Esophagus muscularis mucosa (tissue), 4 donors: Measurements from ENCODE around the gene SLC9A6. TPM values are rescaled to one million over a fixed set of nuclear protein-coding genes. Genes with fewer than 3 reads are reported as not detected.
A peak's percentile ranks its signal among the peaks of the same experiment; 100 is the strongest.

Experiments used
- DNase-seq: peaks from one replicate; pipeline ENCODE4 v3.0.0-alpha.2; 2017; ENCODE audit errors: extremely low spot score
- H3K27ac ChIP-seq, 4 donors: fragments of 200-600 bp; sonication (generic); replicated peaks in 1 of 4; 1 replicate in 3 of 4; 2 replicates in 1 of 4; pipeline ENCODE4 v1.5.1; 2016 to 2019; ENCODE audit warnings: mild to moderate bottlenecking in 1 of 4
- H3K27me3 ChIP-seq, 4 donors: fragments of 200-600 bp; sonication (generic); one replicate each; pipeline versions ENCODE4 v1.5.1 to v1.6.0; 2016 to 2019
- H3K36me3 ChIP-seq, 4 donors: fragments of 200-600 bp; sonication (generic); one replicate each; pipeline ENCODE4 v1.5.1; 2016 to 2019
- H3K4me1 ChIP-seq, 4 donors: fragments of 200-600 bp; sonication (generic); one replicate each; pipeline ENCODE4 v1.5.1; 2016 to 2019
- H3K4me3 ChIP-seq, 4 donors: fragments of 200-600 bp; sonication (generic); 1 replicate in 2 of 4; 2 replicates in 2 of 4; pipeline ENCODE4 v1.5.1; 2016 to 2019; ENCODE audit warnings: mild to moderate bottlenecking in 4 of 4, moderate library complexity in 1 of 4
- H3K9me3 ChIP-seq, 4 donors: fragments of 200-600 bp; sonication (generic); 1 replicate in 3 of 4; 2 replicates in 1 of 4; pipeline ENCODE4 v1.5.1; 2016 to 2019
- CTCF ChIP-seq, 3 experiments: fragments of 200-600 bp in 2 of 3; fragments of 450-650 bp in 1 of 3; sonication (generic) in 2 of 3; IDR thresholded peaks; one replicate each; pipeline ENCODE4 v1.5.1; 2017 to 2019; ENCODE audit warnings: antibody characterized with exemption in 3 of 3, mild to moderate bottlenecking in 2 of 3, moderate library complexity in 1 of 3
- EP300 ChIP-seq: sonication (generic); formaldehyde crosslinking; IDR thresholded peaks from one replicate; pipeline ENCODE4 v1.6.1; 2017; ENCODE audit warnings: antibody characterized with exemption
- POLR2A ChIP-seq: fragments of 450-650 bp; IDR thresholded peaks from one replicate; pipeline ENCODE4 v1.6.1; 2017; ENCODE audit warnings: antibody characterized with exemption, moderate library complexity, mild to moderate bottlenecking, low read depth
- POLR2AphosphoS5 ChIP-seq, 2 donors: sonication (generic); formaldehyde crosslinking; IDR thresholded peaks; one replicate each; pipeline ENCODE4 v1.6.1; 2017; ENCODE audit warnings: antibody characterized with exemption in 2 of 2
- WGBS: methylation state at CpG from one replicate; pipeline ENCODE4 v1.1.5; 2018; 5-methylcytosine and 5-hydroxymethylcytosine counted together
- intact Hi-C: fragments of 100-400 bp; cut with DNase I; formaldehyde crosslinking; loops from one replicate; pipeline ENCODE4 v1.15.1; 2023
- total RNA-seq, 4 donors: library from RNA; depleted of rRNA; stranded (reverse); fragments of >200 nt; gene quantifications; one replicate each; pipeline versions ENCODE4 v1.1.0 to v1.2.1, GENCODE V29; 2016

The SLC9A6 gene
- total RNA-seq, 4 donors from 2014 or later = 12.9 to 17.4 (median 13.7) TPM

GRCh38 chrX:135974279-135974856 is 10.9 kb upstream of the SLC9A6 start:
- 40% methylated on average over 13 of the region's 32 CpGs for WGBS
- peak overlapping the region; percentile 51 to 67 (median 55) for H3K4me3 ChIP-seq
- no peaks in the 10 kb centered on the region for H3K36me3 ChIP-seq
- no peak for TF ChIP-seq EP300
- no peak for TF ChIP-seq CTCF (IDR thresholded peaks at IDR 0.05)
- no peak for TF ChIP-seq POLR2AphosphoS5 (IDR thresholded peaks at IDR 0.05)
- TF ChIP-seq POLR2A = no peak
- intact Hi-C loops = loop anchor here (5.0 kb wide), 1 partner anchor 523 kb away; the partner anchor contains the start of gene HTATSF1
- no peaks in the 10 kb centered on the region for H3K9me3 ChIP-seq
- peak; percentile 93 for DNase-seq
- peaks cover 6 to 28% (median 21%) of the 10 kb centered on the region in 4 donors for H3K4me1 ChIP-seq
- peaks cover 0 to 4% (median 0%) of the 10 kb centered on the region in 4 donors for H3K27me3 ChIP-seq
- H3K27ac ChIP-seq = peak overlapping the region; percentile 57 to 77 (median 69)

GRCh38 chrX:135975421-135975820 is 9.8 kb upstream of the SLC9A6 start:
- intact Hi-C loops = no loop called here
- Histone ChIP-seq H3K4me3 (no peak overlapping the region), H3K27me3 (peaks cover 0 to 4% (median 0%) of the 10 kb centered on the region in 4 donors), H3K27ac (peak overlapping the region in 1 of 4 donors; percentile 62), H3K36me3 (no peaks in the 10 kb centered on the region), H3K9me3 (no peaks in the 10 kb centered on the region), H3K4me1 (peaks cover 6 to 28% (median 21%) of the 10 kb centered on the region in 4 donors)
- no peak for DNase-seq
- WGBS = 87% methylated on average over 1 of the region's 1 CpG
- no peak for TF ChIP-seq CTCF (IDR thresholded peaks at IDR 0.05)
- no peak for TF ChIP-seq EP300
- TF ChIP-seq POLR2A = no peak
- no peak for TF ChIP-seq POLR2AphosphoS5 (IDR thresholded peaks at IDR 0.05)

GRCh38 chrX:135977611-135978010 is 7.6 kb upstream of the SLC9A6 start:
- Histone ChIP-seq H3K4me1 (peaks cover 1 to 11% (median 6%) of the 10 kb centered on the region in 4 donors), H3K27me3 (peaks cover 0 to 4% (median 0%) of the 10 kb centered on the region in 4 donors), H3K9me3 (no peaks in the 10 kb centered on the region), H3K36me3 (no peaks in the 10 kb centered on the region), H3K27ac (no peak overlapping the region), H3K4me3 (no peak overlapping the region)
- TF ChIP-seq EP300 = no peak
- TF ChIP-seq CTCF (IDR thresholded peaks at IDR 0.05) = no peak
- TF ChIP-seq POLR2AphosphoS5 (IDR thresholded peaks at IDR 0.05) = no peak
- no peak for TF ChIP-seq POLR2A
- DNase-seq = no peak
- WGBS = 86% methylated on average over 4 of the region's 4 CpGs
- intact Hi-C loops = no loop called here

GRCh38 chrX:135981010-135981409 is 4.2 kb upstream of the SLC9A6 start:
- peaks cover 0 to 14% (median 7%) of the 10 kb centered on the region in 4 donors for H3K4me1 ChIP-seq
- no peaks in the 10 kb centered on the region for H3K9me3 ChIP-seq
- H3K27me3 ChIP-seq = peaks cover 0 to 3% (median 0%) of the 10 kb centered on the region in 4 donors
- intact Hi-C loops = no loop called here
- no peak overlapping the region for H3K4me3 ChIP-seq
- no peak for TF ChIP-seq EP300
- no peak for TF ChIP-seq POLR2AphosphoS5 (IDR thresholded peaks at IDR 0.05)
- TF ChIP-seq CTCF (IDR thresholded peaks at IDR 0.05) = no peak
- TF ChIP-seq POLR2A = no peak
- no peaks in the 10 kb centered on the region for H3K36me3 ChIP-seq
- DNase-seq = no peak
- WGBS = 87% methylated on average over 5 of the region's 5 CpGs
- H3K27ac ChIP-seq = no peak overlapping the region

- no peaks in the 10 kb centered on the region for H3K36me3 ChIP-seq
- no peak overlapping the region for H3K27ac ChIP-seq
- TF ChIP-seq POLR2AphosphoS5 (IDR thresholded peaks at IDR 0.05) = no peak
- no peak for TF ChIP-seq POLR2A
- no peak for TF ChIP-seq EP300
- TF ChIP-seq CTCF (IDR thresholded peaks at IDR 0.05) = no peak
- DNase-seq = no peak
- H3K4me1 ChIP-seq = peaks cover 4 to 19% (median 11%) of the 10 kb centered on the region in 4 donors
- no peak overlapping the region for H3K4me3 ChIP-seq
- no peaks in the 10 kb centered on the region for H3K9me3 ChIP-seq
- H3K27me3 ChIP-seq = no peaks in the 10 kb centered on the region
- intact Hi-C loops = no loop called here
Measured at GRCh38 chrX:135981668-135982067, 3.6 kb upstream of the SLC9A6 start.
